Ureter (tissue), 1 donor: ENCODE measurements around the gene SYNM. TPM values are rescaled to one million over a fixed set of nuclear protein-coding genes. Genes with fewer than 3 reads are reported as not detected.

Experiments used
- DNase-seq: peaks from one replicate; pipeline ENCODE4 v3.0.0-alpha.2; 2020; ENCODE audit warnings: low spot score
- total RNA-seq: library from RNA; stranded (reverse); gene quantifications from one replicate; pipeline ENCODE4 v1.2.4, GENCODE V29; 2023
- donor health status: DM: yes; HTN: yes; CAD: no.

SYNM gene
- total RNA-seq, 1 donor from 2014 or later: 189 TPM

DNA sequence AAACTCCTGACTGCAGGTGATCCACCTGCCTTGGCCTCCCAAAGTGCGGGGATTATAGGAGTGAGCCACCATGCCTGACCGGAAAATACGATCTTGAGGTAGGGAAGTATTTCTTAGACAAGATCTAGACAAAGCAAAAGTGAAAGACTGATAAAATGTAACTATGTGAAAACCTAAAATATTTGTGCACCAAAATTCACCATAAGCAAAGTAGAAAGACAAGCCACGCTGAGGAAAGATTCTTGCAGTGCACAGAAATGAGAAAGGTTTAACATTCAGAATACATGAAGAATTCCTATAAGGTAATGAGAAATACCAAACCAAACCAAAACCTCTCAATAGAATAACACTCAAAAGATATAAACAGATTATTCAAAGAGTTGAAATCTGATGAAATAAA lies 35.7 kb downstream of the SYNM start:
- no peak for DNase-seq

GRCh38 chr15:99141943-99142342 lies 37.1 kb downstream of the SYNM start:
- DNase-seq: no peak

DNA sequence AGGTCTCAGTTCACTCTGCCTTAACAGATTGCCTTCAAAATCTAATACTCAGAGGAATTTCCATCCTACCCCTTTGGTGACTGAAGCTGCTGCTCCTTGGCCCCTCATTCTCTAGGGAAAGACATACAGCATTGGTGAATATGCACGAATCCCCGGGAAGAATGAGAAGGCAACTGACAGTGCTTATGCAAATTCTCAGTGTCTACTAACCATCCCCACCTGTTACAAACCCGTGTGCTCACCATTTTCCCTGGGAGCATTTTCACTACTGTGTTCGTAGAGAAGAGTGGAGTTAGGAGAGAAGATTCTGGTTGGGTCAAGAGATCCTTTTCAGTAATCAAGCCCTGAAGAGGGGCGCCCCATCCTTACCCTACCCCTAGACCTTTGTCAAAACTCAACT lies 37.7 kb downstream of the SYNM start:
- no peak for DNase-seq

DNA sequence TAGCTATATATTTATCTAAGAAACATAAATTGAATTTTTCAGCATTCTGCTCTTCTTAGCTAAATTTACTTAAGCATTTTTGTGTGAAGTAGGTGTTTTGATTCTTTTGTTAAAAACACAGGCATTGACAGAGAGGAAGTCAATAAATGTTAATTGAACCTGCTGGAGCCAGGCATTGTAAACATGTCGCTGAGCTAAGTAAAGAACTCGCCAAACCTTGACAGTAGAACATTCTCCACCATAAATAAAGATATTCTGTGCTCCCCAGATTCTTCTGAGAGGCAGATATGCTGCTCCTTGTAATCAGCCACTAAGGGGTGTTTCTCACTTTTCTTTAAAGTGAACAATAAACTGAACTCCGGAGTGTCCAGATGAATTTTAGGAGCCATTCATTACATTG lies 38.4 kb downstream of the SYNM start:
- no peak for DNase-seq

- DNase-seq: no peak
These were observed 39.1 kb downstream of the SYNM start for GRCh38 chr15:99143655-99144610.

- DNase-seq: no peak
These were observed 40.1 kb downstream of the SYNM start for GRCh38 chr15:99145005-99145404.

DNA sequence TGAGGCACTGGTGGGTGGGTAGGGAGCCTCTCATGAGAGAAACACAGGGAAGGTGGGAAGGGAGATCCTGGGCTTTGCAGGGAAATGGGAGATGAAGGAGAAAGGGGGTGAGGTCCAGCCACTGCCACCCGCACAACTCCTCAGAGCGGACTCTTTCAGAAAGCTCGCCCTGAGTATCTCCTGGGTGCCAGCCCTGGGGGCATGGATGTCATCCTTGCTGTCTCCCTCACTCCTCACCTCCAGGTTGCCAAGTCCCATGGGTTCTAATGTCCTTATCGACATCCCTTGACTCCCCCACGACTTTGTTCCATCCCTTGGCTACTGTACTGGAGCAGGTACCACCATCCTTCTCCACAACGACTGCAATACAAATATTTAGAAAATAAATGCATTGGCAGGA lies 40.9 kb downstream of the SYNM start:
- no peak for DNase-seq

DNA sequence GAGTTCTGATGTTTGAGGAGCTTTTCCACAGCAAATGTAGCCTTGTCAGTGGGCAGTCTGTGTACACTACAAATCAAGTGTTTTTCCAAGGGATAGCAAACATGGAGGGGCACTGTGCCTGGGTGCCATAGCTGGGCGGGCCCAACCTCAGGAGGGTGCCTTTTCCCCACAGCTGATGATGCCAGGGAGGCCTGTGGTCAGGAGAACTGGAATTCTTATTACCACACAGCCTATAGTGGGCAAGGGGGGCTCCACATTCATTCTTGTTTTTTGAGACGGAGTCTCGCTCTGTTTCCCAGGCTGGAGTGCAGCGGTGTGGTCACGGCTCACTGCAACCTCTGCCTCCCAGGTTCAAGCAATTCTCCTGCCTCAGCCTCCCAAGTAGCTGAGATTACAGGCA lies 41.8 kb downstream of the SYNM start:
- no peak for DNase-seq

- DNase-seq: no peak
These were observed 44.0 kb downstream of the SYNM start for GRCh38 chr15:99148851-99149276.

GRCh38 chr15:99149366-99149765 lies 44.5 kb downstream of the SYNM start:
- no peak for DNase-seq

- no peak for DNase-seq
These were observed 46.3 kb downstream of the SYNM start for GRCh38 chr15:99151156-99151555.

DNA sequence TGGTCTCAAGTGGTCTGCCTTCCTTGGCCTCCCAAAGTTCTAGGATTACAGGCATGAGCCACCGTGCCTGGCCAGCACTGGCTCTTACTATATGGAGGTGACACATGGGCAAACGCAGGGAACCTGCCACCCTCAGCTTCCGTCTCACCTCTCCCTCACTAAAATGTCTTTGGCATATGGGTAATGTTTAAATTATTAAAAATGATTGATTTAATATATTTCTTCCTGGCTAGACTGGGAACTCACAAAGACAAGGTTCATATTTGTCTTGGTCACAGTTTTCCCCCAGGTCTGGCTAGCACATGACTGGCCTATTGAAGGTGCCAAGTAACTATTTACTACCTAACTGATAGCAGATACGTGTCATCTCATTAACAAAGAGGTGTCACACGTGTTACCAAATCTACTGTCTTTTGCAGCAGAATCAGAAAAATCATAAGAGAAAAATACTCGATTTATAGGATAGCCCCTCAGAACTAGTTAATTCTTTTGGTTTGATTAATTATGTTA lies 48.2 kb downstream of the SYNM start:
- no peak for DNase-seq

- no peak for DNase-seq
These were observed 49.4 kb downstream of the SYNM start for GRCh38 chr15:99154271-99154670.

DNA sequence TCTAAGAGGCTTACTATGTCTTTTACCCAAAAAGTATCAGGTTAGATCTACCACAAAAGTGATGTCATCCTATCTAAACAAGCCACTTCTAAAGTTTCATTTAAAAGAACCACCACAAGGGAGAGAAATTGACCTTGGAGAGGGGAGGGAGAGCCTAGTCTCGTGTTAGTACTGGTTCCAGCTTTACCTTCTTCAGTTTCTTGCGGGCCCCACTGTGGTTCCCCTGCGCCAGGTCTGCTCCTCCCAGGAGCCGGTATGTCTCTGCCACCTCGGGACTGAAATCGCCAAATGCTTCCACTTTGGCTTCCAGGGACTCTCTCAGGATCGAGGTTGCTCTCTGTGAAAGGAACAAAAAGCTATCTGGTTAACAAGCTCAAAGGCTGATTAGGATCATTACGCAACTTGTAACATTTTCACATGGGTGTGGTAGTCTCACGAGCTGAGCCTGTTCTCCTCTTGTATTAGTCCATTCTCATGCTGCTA lies 51.1 kb downstream of the SYNM start:
- DNase-seq: no peak

- DNase-seq: no peak
These were observed 52.6 kb downstream of the SYNM start for GRCh38 chr15:99157456-99157855.

DNA sequence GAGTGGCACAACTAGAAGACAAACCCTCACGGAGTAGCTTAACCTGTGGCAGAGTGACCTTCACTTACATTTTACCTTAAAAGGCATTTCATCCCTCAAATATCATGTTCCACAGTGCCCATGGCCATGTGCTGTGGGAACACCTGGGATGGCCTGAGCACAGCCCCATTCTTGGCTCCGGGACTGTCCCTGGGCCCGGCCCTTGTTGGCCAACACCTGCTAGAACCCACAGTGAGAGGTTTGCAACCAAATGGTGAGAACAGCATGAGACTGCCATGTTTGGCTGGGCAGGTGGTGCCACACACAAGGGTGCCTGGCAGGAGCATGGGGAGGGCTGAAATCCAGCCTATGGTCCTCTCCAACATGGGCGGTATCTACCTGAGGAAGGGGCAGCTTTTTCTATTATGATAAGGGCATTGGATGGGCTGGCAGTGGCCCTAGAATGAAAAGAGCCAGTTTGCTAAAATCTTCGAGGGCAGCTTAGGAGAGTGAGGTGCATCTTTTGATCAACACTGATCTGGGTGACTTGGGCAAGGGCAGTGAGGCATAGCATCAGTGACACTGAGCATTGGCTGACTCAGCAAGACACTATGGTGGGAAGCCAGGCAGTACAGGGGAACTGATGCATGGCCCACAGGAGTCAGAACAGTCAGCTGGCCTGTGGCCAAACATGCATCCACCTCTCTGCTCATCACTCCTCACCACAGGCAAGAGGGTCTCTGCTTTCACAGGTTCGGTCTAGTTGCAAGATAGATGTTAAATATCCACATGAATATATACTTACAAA lies 53.9 kb downstream of the SYNM start:
- no peak for DNase-seq

DNA sequence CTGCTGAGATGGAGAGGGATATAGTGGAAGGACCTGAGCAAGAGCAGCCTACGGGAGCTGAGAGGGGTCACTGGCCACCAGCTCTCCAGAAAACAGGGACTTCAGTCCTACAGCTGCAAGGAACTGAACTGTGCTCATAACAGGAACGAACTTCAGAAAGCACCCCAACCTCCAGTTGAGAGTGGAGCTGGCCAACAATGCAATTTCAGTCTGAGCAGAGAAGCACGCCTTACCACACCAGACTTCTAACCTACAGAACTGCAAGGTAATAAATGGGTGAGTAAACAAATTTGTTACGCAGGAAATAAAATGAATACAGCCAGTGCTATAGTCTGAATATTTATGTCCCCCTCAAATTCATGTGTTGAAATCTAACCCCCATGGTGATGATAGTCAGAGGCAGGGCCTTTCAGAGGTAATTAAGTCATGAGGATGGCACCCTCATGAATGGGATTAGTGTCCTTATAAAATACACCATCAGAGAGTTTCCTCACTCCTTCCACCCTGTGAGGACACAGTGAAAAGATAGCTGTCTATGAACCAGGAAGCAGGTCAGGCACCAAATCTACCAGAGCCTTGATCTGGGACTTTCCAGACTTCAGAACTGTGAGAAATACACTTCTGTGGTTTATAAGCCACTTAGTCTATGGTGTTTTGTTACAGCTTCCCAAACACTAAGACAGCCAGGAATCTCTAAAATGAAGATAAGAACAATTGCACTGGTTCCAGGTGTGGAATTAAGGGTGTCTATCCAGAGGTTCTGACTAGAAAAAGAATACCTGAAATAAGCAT lies 58.6 kb downstream of the SYNM start:
- DNase-seq: no peak

GRCh38 chr15:99164119-99164518 lies 59.2 kb downstream of the SYNM start:
- no peak for DNase-seq

GRCh38 chr15:99165020-99165790 lies 60.3 kb downstream of the SYNM start:
- no peak for DNase-seq

- no peak for DNase-seq
These were observed 61.2 kb downstream of the SYNM start for GRCh38 chr15:99165956-99166689.
